Neuron (in vitro differentiated cells): ENCODE data around the gene TFAP2E.
"Not testable (repeated sequence)": the region's sequence is repeated elsewhere in the genome, so short reads cannot be mapped to it uniquely, and the experiment has no call there.

Experiments used
- H2AFZ ChIP-seq: one replicate; pipeline ENCODE4 v1.6.1; 2013; ENCODE audit warnings: low read depth, mild to moderate bottlenecking, inconsistent platforms, low read length, moderate library complexity
- H3K27me3 ChIP-seq: one replicate; pipeline ENCODE4 v1.6.1; 2013; ENCODE audit warnings: low read length; ENCODE audit not compliant: insufficient read depth
- H3K36me3 ChIP-seq: one replicate; pipeline ENCODE4 v1.6.1; 2013; ENCODE audit warnings: low read length; ENCODE audit not compliant: insufficient read depth
- H3K4me1 ChIP-seq: one replicate; pipeline ENCODE4 v1.6.1; 2013; ENCODE audit warnings: low read length; ENCODE audit not compliant: insufficient read depth
- H3K4me3 ChIP-seq: 2 replicates; pipeline ENCODE4 v1.5.1; 2013; ENCODE audit warnings: mild to moderate bottlenecking, low read length, moderate library complexity
- H3K9me3 ChIP-seq: one replicate; pipeline ENCODE4 v1.6.1; 2013; ENCODE audit warnings: low read length

TFAP2E gene

DNA sequence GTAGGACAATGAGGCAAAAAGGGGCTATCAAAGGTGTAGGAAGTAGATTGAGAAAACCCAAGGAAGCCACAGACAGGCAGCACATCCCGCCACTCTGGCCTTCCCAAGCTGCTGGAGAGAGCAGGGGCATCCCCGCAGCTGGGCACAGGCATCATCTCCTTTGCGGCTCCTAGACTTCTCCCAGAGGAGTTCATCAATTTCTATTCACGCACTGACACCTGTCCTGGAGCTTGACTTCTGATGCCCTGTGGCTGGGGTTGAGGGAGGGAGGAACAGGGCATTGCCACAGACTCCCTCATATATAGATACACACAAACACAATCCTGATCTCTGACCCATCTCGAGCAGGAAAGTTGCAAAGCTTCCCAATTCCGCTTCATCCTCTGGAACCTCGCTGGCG, 1.9 kb upstream of the TFAP2E start:
- Histone ChIP-seq H2AFZ (no peak overlapping the region), H3K27me3 (peaks cover 23% of the 10 kb centered on the region), H3K9me3 (peaks cover 1% of the 10 kb centered on the region), H3K36me3 (no peaks in the 10 kb centered on the region), H3K4me3 (no peak overlapping the region), H3K4me1 (peaks cover 8% of the 10 kb centered on the region)

DNA sequence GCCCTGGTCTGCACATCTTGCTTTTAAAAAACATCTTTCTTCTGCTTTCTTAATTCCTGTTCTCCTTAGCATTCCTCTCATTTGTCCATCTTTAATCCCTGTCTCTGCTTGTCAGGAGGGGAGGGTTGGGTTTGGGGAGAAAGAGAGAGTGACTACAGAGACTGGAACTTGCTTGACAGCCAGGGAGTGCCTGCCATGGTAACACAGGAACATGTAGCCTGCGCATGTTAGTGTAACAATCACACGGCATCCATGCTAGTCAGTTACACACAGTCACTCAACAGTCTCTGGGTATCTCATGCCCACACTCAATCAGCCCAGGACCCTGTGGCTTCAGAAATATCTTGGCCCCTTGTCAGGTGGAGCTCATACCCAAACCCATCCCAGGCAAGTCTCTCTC, 818 bp upstream of the TFAP2E start:
- Histone ChIP-seq H3K9me3 (peaks cover 1% of the 10 kb centered on the region), H3K4me3 (no peak overlapping the region), H2AFZ (no peak overlapping the region), H3K36me3 (no peaks in the 10 kb centered on the region), H3K27me3 (peaks cover 27% of the 10 kb centered on the region), H3K4me1 (peaks cover 8% of the 10 kb centered on the region)

DNA sequence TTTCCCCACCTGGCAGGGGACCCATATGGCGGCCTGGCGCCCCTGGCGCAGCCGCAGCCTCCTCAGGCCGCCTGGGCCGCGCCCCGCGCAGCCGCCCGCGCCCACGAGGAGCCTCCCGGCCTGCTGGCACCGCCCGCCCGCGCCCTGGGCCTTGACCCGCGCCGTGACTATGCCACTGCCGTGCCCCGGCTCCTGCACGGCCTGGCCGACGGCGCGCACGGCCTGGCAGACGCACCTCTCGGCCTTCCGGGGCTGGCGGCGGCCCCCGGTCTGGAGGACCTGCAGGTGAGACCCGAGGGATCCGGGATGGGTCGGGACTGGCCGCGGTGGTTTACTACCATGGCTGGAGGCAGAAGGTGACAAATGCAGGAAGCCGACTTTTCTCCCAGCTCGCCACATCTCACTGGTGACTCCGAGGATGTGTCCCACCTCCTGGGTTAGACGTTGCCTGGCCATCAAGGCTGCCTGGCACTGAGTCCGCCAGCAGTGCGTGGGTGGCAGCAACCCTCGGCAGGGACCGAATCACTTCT, 1.1 kb downstream of the TFAP2E start:
- Histone ChIP-seq H2AFZ (no peak overlapping the region), H3K36me3 (no peaks in the 10 kb centered on the region), H3K4me3 (no peak overlapping the region), H3K4me1 (peaks cover 8% of the 10 kb centered on the region), H3K27me3 (peaks cover 27% of the 10 kb centered on the region), H3K9me3 (peaks cover 1% of the 10 kb centered on the region)

DNA sequence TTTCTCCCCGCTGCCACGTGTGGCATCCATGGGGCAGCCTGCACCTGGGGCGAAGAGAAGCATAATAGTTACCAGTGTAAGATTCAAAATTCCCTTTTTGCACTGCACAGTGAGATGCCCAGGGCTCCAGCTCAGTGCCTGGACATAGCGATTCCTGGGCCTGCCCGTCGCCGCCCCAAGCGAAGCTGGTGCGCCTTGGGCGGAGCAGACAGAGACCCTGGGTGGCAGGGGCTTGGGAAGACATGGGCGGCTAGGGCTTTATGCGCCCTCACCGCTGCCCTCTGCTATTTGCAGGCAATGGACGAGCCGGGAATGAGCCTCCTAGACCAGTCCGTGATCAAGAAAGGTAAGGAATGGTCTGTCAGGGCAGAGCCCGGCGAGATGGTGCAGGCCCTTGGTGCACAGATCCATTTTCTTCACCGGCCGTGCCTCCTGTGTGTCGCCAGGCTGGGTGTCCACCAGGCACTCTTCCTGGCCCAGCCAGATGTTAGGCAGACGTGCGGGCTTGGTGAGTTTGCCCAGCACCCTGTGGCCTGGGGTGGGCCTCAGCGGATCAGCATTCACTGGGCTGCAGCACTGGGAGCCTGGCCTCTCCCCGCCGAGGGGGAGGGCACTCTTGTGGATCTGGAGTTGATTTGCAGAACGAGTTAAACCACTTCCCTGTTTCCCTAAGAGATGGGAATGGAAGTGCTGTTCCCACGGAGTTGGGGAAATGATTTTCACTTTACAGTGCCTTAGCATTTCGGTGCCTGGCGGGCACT, 1.7 kb downstream of the TFAP2E start:
- H3K36me3 ChIP-seq, result no peaks in the 10 kb centered on the region
- H3K27me3 ChIP-seq, result peaks cover 27% of the 10 kb centered on the region
- H3K4me1 ChIP-seq, result peaks cover 8% of the 10 kb centered on the region
- H3K9me3 ChIP-seq, result peaks cover 1% of the 10 kb centered on the region
- no peak overlapping the region for H2AFZ ChIP-seq
- no peak overlapping the region for H3K4me3 ChIP-seq

DNA sequence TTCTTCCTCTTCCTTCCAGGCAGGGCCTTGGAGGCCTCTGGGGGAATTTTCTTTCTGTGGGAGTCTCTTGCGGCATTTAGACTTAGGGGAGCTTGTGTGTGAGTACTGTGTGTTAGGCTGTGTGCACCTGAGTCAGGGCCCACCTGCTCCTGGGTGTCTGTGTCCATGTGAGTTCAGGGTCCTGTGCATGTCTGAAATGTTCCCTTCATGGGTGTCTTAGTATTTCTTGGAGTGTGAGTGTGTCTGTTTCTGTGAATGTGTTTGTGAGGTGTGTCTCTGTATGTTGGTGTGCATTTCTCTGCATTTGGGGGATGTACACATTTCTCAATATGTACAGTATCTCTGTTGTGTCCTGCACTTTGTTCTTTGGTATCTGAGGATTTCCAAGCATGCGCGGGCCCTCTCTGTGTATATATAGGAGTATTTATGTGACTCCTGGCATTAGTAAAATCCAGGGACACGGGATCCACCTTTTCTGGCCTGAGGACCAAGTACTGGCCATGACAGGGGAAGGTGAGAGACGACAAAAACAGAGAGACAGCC, 2.4 kb downstream of the TFAP2E start:
- Histone ChIP-seq H3K36me3 (no peaks in the 10 kb centered on the region), H3K9me3 (peaks cover 1% of the 10 kb centered on the region), H3K4me1 (peaks cover 8% of the 10 kb centered on the region), H3K27me3 (peaks cover 27% of the 10 kb centered on the region), H3K4me3 (no peak overlapping the region), H2AFZ (no peak overlapping the region)

DNA sequence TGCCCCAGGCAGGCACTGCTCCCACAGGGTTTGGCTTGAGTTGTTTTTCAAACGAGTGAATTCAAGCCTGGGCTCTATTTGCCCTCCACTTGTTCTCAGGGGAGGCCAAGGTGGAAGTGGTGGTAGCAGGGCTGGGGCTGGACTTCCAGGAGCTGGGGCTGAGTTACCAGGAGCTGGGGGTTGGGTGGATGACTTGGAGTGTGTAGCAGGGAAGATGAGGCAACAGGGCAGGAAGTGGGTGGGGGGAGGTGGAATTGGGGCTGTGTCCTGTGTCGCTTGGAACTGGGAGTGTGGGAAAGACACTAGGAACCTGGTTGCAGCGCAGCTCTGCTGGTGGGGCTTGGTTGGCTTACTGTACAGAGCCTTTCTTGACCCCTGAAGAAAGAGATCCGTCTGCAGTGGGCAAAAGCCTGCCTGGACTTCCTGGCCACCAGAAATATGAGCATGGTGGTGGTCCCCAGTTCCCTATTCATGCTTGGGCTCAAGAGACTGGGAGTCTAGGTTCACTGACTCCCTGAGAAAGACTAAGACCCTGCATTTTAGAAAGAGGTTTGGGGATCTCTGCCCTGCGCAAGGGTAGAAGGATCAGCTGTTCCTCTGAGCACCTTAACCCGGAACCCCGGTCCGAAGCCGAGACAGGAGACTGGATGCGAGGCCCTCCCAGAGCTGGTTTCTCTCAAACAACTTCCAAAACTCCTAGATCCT, 3.1 kb downstream of the TFAP2E start:
- Histone ChIP-seq H3K27me3 (peaks cover 27% of the 10 kb centered on the region), H3K4me1 (peaks cover 8% of the 10 kb centered on the region), H3K4me3 (no peak overlapping the region), H2AFZ (no peak overlapping the region), H3K9me3 (peaks cover 1% of the 10 kb centered on the region), H3K36me3 (no peaks in the 10 kb centered on the region)

DNA sequence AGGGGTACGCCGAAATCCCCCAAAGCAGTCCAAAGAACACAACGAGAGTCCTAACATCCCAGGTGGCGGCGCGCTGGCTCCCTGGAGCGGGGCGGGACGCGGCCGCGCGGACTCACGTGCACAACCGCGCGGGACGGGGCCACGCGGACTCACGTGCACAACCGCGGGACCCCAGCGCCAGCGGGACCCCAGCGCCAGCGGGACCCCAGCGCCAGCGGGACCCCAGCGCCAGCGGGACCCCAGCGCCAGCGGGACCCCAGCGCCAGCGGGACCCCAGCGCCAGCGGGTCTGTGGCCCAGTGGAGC, 3.6 kb downstream of the TFAP2E start:
- H3K4me3 ChIP-seq, H3K9me3 ChIP-seq, H3K4me1 ChIP-seq, H2AFZ ChIP-seq, H3K36me3 ChIP-seq: not testable (repeated sequence)
- H3K27me3 ChIP-seq, result peaks cover 27% of the 10 kb centered on the region

DNA sequence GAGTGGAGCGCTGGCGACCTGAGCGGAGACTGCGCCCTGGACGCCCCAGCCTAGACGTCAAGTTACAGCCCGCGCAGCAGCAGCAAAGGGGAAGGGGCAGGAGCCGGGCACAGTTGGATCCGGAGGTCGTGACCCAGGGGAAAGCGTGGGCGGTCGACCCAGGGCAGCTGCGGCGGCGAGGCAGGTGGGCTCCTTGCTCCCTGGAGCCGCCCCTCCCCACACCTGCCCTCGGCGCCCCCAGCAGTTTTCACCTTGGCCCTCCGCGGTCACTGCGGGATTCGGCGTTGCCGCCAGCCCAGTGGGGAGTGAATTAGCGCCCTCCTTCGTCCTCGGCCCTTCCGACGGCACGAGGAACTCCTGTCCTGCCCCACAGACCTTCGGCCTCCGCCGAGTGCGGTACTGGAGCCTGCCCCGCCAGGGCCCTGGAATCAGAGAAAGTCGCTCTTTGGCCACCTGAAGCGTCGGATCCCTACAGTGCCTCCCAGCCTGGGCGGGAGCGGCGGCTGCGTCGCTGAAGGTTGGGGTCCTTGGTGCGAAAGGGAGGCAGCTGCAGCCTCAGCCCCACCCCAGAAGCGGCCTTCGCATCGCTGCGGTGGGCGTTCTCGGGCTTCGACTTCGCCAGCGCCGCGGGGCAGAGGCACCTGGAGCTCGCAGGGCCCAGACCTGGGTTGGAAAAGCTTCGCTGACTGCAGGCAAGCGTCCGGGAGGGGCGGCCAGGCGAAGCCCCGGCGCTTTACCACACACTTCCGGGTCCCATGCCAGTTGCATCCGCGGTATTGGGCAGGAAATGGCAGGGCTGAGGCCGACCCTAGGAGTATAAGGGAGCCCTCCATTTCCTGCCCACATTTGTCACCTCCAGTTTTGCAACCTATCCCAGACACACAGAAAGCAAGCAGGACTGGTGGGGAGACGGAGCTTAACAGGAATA, 4.2 kb downstream of the TFAP2E start:
- no peak overlapping the region for H2AFZ ChIP-seq
- H3K4me1 ChIP-seq, result peaks cover 6% of the 10 kb centered on the region
- no peaks in the 10 kb centered on the region for H3K36me3 ChIP-seq
- H3K9me3 ChIP-seq, result peaks cover 1% of the 10 kb centered on the region
- H3K4me3 ChIP-seq, result no peak overlapping the region
- H3K27me3 ChIP-seq, result peaks cover 27% of the 10 kb centered on the region

DNA sequence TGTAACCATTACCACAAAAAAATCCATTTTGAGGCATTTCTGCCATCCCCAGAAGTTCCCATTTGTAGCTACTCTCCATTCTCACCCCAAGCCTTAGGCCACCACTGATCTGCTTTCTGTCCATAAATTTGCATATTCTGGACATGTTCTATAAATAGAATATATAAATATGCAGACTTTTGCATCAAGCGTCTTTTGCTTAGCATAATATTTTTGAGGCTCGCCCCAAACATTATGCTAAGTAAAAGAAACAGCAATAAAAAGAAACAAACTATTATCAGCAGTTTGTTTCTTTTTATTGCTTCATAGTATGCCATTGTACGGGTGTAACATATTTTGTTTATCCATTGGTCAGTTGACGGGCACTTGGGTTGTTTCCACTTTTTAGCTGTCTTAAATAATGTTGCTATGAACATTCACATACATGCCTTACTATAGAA, 7.9 kb downstream of the TFAP2E start:
- H3K4me1 ChIP-seq, result no peaks in the 10 kb centered on the region
- H3K36me3 ChIP-seq, result no peaks in the 10 kb centered on the region
- H3K4me3 ChIP-seq, result no peak overlapping the region
- H3K27me3 ChIP-seq, result peaks cover 7% of the 10 kb centered on the region
- no peaks in the 10 kb centered on the region for H3K9me3 ChIP-seq
- no peak overlapping the region for H2AFZ ChIP-seq

DNA sequence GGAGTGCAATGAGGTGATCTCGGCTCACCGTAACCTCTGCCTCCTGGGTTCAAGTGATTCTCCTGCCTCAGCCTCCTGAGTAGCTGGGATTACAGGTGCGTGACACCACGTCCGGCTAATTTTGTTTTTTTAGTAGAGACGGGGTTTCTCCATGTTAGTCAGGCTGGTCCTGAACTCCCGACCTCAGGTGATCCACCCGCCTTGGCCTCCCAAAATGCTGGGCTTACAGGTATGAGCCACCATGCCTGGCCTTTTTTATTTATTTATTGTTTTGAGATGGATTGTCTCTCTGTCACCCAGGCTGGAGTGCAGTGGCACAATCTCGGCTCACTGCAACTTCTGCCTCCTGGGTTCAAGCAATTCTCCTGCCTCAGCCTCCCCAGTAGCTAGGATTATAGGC, 8.5 kb downstream of the TFAP2E start:
- H2AFZ ChIP-seq, H3K36me3 ChIP-seq, H3K9me3 ChIP-seq: not testable (repeated sequence)

DNA sequence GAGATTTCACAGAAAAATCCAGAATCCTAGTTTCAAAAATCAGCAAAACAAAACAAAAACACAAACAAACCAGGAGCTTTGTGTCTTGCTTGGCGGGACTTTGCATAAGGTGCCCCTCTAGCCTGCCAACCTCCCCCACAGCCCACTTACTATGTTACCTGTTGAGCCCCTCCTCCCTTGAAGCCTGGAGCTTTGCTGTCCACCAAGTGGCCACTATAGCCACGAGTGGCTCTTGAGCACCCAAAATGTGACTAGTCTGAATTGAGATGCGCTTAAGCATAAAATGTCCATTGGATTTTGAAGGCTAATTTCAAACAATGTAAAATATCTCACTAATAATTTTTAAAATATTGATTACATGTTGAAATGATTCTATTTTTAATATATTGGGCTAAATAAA, 12.2 kb downstream of the TFAP2E start:
- Histone ChIP-seq H3K9me3 (no peaks in the 10 kb centered on the region), H2AFZ (no peak overlapping the region), H3K27me3 (no peaks in the 10 kb centered on the region), H3K4me3 (no peak overlapping the region), H3K4me1 (no peaks in the 10 kb centered on the region), H3K36me3 (no peaks in the 10 kb centered on the region)

More for the DNA sequence above, 8.5 kb downstream of the TFAP2E start:
- not testable (repeated sequence) for H3K27me3 ChIP-seq, H3K4me3 ChIP-seq, H3K4me1 ChIP-seq

DNA sequence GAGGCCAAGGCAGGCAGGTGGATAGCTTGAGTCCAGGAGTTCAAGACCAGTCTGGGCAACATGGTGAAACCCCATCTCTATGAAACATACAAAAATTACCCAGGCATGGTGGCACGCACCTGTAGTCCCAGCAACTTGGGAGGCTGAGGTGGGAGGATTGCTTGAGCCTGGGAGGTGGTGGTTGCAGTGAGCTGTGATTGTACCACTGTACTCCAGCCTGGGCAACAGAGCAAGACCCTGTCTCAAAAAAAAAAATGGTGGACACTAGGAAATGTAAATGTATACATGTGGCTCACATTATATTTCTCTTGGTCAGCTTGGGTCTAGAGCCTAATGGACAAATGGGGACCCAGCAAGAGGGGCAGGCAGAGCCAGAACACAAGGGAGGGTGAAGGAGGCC, 12.7 kb downstream of the TFAP2E start:
- not testable (repeated sequence) for H3K4me1 ChIP-seq, H3K4me3 ChIP-seq, H3K9me3 ChIP-seq, H3K36me3 ChIP-seq, H3K27me3 ChIP-seq, H2AFZ ChIP-seq

DNA sequence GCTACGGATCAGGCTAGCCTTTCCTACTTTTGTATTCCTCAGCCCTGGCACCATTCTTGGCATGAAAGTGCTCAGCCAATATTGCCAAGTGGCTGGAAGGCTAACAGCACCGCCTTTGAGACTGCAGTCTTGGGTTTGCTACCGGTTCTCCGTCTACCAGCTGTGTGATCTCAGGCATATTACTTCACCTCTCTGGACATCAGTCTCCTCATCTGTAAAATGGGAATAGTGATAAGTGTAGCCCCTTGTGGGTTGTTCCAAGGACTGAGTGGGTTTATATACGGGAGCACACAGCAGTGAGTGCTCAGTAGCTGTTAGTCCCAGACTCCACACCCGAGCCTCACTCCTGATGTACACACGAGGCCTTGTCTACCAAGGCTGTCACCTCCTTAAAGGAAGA, 13.7 kb downstream of the TFAP2E start:
- Histone ChIP-seq H3K9me3 (no peaks in the 10 kb centered on the region), H3K36me3 (no peaks in the 10 kb centered on the region)

More for the DNA sequence above, 13.7 kb downstream of the TFAP2E start:
- H2AFZ ChIP-seq, result no peak overlapping the region
- no peaks in the 10 kb centered on the region for H3K4me1 ChIP-seq
- no peaks in the 10 kb centered on the region for H3K27me3 ChIP-seq
- no peak overlapping the region for H3K4me3 ChIP-seq
